Measurements from ENCODE around the gene CSAD. TPM values are rescaled to one million over a fixed set of nuclear protein-coding genes. Genes with fewer than 3 reads are reported as not detected.
A peak's percentile ranks its signal among the peaks of the same experiment; 100 is the strongest.

Gene CSAD
- total and polyA plus RNA-seq, 2 of the 13 experiments (the other 11 are each of a cell fraction or from before 2014, with no cell fraction given) = 7.2 to 23.5 TPM

DNA sequence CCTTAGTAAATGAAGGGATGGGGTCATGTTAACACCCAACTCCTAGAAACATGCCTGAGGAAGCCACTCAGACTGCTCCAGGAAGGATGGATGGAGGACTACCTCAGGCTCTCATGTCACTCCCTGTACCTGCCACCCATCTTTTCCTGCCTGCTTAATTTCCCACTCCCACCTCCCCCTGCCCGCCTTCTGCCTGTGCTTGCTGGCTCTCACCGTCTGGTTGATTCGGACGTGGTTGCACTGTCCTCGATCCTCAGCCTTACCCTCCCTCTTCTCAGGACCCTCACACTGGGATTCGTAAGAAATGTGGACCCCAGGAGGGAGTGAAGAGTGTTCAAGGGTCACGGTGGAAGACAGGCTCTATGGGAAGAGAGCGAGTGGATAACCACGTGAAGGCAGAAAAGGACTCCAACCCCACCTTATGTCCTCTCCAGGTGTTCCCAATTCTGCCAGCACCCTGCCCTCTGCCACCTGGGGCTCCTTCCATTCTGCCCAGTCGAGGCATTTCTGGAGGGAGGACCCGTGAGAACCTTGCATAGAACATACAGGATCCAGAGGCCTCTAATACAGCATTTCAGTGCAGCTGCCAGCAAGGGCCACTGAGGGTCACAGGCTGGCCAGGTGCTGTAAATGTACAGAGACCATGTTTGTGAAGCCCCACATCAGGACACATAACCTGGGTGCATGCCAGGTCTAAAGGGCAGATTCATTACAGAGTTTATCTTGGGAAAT, 13.4 kb upstream of the CSAD start:
- no peak for FAIRE-seq
- no TSS peak for BruUV-seq (replicated peaks)
- no peak overlapping the region for H2AFZ ChIP-seq (ENCODE audit: low read length)
- no peak overlapping the region for H3K4me3 ChIP-seq (replicated peaks in 1 of 3; ENCODE audit: insufficient read depth in 1 of 3, low read depth in 2 of 3, low read length in 3 of 3)
- no peaks in the 10 kb centered on the region; a peak in 2 of 5 replicates for H3K36me3 ChIP-seq (replicated peaks in 1 of 2; ENCODE audit: control insufficient read depth in 1 of 2, insufficient read depth in 2 of 2, low read length in 2 of 2)
- 0 out of 2 replicates have a peak, but pooled peaks have one; percentile 4 for TF ChIP-seq POLR2G (IDR thresholded peaks at IDR 0.05; ENCODE audit: low read depth, low read length)
- TF ChIP-seq ZBTB7B (CRISPR knock-in tag; IDR thresholded peaks at IDR 0.05) = peak; percentile 35; the same call in 1 of the 2 replicates
- no peak for TF ChIP-seq NONO (IDR thresholded peaks at IDR 0.05)
- peak; percentile 34 for TF ChIP-seq NONO (CRISPR knock-in tag; conservative IDR thresholded peaks at IDR 0.05)
- TF ChIP-seq ZNF33B (CRISPR knock-in tag; IDR thresholded peaks at IDR 0.05) = no peak
- TF ChIP-seq HNF4A (CRISPR knock-in tag; IDR thresholded peaks at IDR 0.05) = peak; percentile 42
- TF ChIP-seq, protein P1, sequence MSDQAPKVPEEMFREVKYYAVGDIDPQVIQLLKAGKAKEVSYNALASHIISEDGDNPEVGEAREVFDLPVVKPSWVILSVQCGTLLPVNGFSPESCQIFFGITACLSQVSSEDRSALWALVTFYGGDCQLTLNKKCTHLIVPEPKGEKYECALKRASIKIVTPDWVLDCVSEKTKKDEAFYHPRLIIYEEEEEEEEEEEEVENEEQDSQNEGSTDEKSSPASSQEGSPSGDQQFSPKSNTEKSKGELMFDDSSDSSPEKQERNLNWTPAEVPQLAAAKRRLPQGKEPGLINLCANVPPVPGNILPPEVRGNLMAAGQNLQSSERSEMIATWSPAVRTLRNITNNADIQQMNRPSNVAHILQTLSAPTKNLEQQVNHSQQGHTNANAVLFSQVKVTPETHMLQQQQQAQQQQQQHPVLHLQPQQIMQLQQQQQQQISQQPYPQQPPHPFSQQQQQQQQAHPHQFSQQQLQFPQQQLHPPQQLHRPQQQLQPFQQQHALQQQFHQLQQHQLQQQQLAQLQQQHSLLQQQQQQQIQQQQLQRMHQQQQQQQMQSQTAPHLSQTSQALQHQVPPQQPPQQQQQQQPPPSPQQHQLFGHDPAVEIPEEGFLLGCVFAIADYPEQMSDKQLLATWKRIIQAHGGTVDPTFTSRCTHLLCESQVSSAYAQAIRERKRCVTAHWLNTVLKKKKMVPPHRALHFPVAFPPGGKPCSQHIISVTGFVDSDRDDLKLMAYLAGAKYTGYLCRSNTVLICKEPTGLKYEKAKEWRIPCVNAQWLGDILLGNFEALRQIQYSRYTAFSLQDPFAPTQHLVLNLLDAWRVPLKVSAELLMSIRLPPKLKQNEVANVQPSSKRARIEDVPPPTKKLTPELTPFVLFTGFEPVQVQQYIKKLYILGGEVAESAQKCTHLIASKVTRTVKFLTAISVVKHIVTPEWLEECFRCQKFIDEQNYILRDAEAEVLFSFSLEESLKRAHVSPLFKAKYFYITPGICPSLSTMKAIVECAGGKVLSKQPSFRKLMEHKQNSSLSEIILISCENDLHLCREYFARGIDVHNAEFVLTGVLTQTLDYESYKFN (CRISPR knock-in tag; conservative IDR thresholded peaks at IDR 0.05) = peak; percentile 39; the same call in 1 of the 2 replicates
- TF ChIP-seq RAD51 (IDR thresholded peaks at IDR 0.05; ENCODE audit: borderline replicate concordance) = no peak
- TF ChIP-seq ZNF589 (CRISPR knock-in tag; conservative IDR thresholded peaks at IDR 0.05) = no peak
- TF ChIP-seq ZSCAN25 (CRISPR knock-in tag; IDR thresholded peaks at IDR 0.05) = no peak
- TF ChIP-seq ZNF83 (CRISPR knock-in tag; IDR thresholded peaks at IDR 0.05; ENCODE audit: borderline replicate concordance) = no peak
- peak; percentile 89; the same call in 1 of the 2 replicates for TF ChIP-seq SIX1 (CRISPR knock-in tag; IDR thresholded peaks at IDR 0.05; ENCODE audit: borderline replicate concordance)
- 0 out of 2 replicates have a peak, but pooled peaks have one; percentile 16 for TF ChIP-seq RXRA (CRISPR knock-in tag; IDR thresholded peaks at IDR 0.05)
- TF ChIP-seq ZSCAN12 (CRISPR knock-in tag; IDR thresholded peaks at IDR 0.05) = no peak
- TF ChIP-seq NR2F6 (IDR thresholded peaks at IDR 0.05) = 0 out of 2 replicates have a peak, but pooled peaks have one; percentile 21
- TF ChIP-seq NR2F6 (CRISPR knock-in tag; IDR thresholded peaks at IDR 0.05) = peak; percentile 41; the same call in 1 of the 2 replicates
- peak; percentile 38; the same call in 1 of the 2 replicates for TF ChIP-seq SIX4 (CRISPR knock-in tag; IDR thresholded peaks at IDR 0.05)
- TF ChIP-seq RFXANK (CRISPR knock-in tag; IDR thresholded peaks at IDR 0.05) = no peak
- 0 out of 4 replicates have a peak, but pooled peaks of 1 of the 2 experiments have one; percentile 13 for TF ChIP-seq EP300 (IDR thresholded peaks at IDR 0.05; ENCODE audit: low read depth in 2 of 2, low read length in 2 of 2)
- TF ChIP-seq EP300 (CRISPR knock-in tag; IDR thresholded peaks at IDR 0.05; ENCODE audit: borderline replicate concordance) = no peak
- no peak for TF ChIP-seq TCF7L2 (IDR thresholded peaks at IDR 0.05; ENCODE audit: low read depth, low read length)
- TF ChIP-seq CENPX (CRISPR knock-in tag; IDR thresholded peaks at IDR 0.05) = no peak
- TF ChIP-seq KDM5A (IDR thresholded peaks at IDR 0.05; ENCODE audit: borderline replicate concordance, low read length) = no peak
- peaks cover 3% of the 10 kb centered on the region; the same call in 1 of the 2 replicates for H4K20me1 ChIP-seq (ENCODE audit: insufficient read depth, low read length)
- 68% methylated on average over 11 of the region's 11 CpGs for WGBS (ENCODE audit: low lambda C conversion rate)
- H3K4me2 ChIP-seq (ENCODE audit: low read depth, low read length) = peak overlapping the region; percentile 26; the same call in 1 of the 2 replicates
- peaks cover 37% of the 10 kb centered on the region for H3K4me1 ChIP-seq (ENCODE audit: insufficient read depth, low read length)
- 0 out of 5 replicates have a peak, but pooled peaks cover 0 to 2% of the 10 kb centered on the region in 2 experiments for H3K27me3 ChIP-seq (ENCODE audit: control insufficient read depth in 1 of 2, insufficient read depth in 2 of 2, low read length in 2 of 2)
- no peak overlapping the region for H3K27ac ChIP-seq (ENCODE audit: extremely low read length, insufficient read depth, low read length)
- H3K79me2 ChIP-seq (ENCODE audit: insufficient read depth, low read length) = no peaks in the 10 kb centered on the region
- ATAC-seq = peak; percentile 23
- ChIA-PET POLR2A (interaction anchor here (1.0 to 1.6 kb wide), 5 partner anchors 11 to 115 kb away, joined by 3 to 5 read pairs (median 4); partner anchors contain the start of genes PFDN5 and SPRYD3), CTCF (ENCODE audit: low intra/inter-chr PET ratio, low total read pairs) (no interaction called here)
- DNase-seq (ENCODE audit: low spot score) = peak; percentile 50
- no peak overlapping the region for H3K9ac ChIP-seq (ENCODE audit: insufficient read depth, low read depth, low read length)
- intact Hi-C loops (cut with micrococcal nuclease; ENCODE audit: unreplicated experiment) (loop anchor here (2.0 kb wide), 1 partner anchor 35 kb away; no protein-coding TSS in a partner anchor), in situ Hi-C loops (cut with HindIII; ENCODE audit: extremely low pct_ligation_motif_present, low pct_unique_long_range_greater_than_20kb) (loop anchor here (5.0 kb wide), 2 partner anchors 37 to 132 kb away; no protein-coding TSS in a partner anchor)
- no peaks in the 10 kb centered on the region for H3K9me3 ChIP-seq (ENCODE audit: low read length)

All from HepG2 (cell line).